ENCODE measurements around the gene GFPT2. TPM values are rescaled to one million over a fixed set of nuclear protein-coding genes. Genes with fewer than 3 reads are reported as not detected.

The GFPT2 gene
- total RNA-seq, 1 donor from 2014 or later: 8.4 TPM

DNA sequence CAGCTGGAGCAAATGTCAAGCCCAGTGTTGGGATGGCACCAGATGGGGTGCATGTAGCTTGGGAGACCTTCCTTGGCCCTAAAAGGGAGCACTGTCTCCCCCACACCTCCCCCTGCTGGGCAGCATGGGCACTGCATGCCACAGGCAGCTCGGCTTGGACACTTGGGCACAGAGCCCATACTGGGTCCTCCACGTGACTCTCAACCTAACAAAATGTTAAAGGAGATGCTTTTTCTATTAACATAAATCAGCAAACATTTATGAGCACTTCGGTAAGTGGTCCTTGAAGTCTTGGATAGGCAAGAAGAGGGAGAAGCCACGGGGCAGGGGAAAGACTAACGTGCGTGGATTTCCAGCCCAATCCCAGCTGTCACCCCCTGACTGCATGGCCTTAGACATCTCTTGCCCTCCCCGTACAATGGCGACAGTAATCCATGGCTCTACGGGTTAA is 37.3 kb downstream of the GFPT2 start:
- H3K27me3 ChIP-seq (ENCODE audit: low read depth): peaks cover 9% of the 10 kb centered on the region
- DNase-seq: peak; percentile 63
- H3K4me1 ChIP-seq: no peaks in the 10 kb centered on the region
- H3K9me3 ChIP-seq (replicated peaks): no peaks in the 10 kb centered on the region
- TF ChIP-seq, protein P1, sequence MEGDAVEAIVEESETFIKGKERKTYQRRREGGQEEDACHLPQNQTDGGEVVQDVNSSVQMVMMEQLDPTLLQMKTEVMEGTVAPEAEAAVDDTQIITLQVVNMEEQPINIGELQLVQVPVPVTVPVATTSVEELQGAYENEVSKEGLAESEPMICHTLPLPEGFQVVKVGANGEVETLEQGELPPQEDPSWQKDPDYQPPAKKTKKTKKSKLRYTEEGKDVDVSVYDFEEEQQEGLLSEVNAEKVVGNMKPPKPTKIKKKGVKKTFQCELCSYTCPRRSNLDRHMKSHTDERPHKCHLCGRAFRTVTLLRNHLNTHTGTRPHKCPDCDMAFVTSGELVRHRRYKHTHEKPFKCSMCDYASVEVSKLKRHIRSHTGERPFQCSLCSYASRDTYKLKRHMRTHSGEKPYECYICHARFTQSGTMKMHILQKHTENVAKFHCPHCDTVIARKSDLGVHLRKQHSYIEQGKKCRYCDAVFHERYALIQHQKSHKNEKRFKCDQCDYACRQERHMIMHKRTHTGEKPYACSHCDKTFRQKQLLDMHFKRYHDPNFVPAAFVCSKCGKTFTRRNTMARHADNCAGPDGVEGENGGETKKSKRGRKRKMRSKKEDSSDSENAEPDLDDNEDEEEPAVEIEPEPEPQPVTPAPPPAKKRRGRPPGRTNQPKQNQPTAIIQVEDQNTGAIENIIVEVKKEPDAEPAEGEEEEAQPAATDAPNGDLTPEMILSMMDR (IDR thresholded peaks at IDR 0.05; ENCODE audit: borderline replicate concordance): peak; percentile 87
- H3K36me3 ChIP-seq: peaks cover 11% of the 10 kb centered on the region
- no peak overlapping the region for H3K4me3 ChIP-seq
- intact Hi-C loops (cut with micrococcal nuclease): no loop called here
- H3K27ac ChIP-seq (replicated peaks): no peak overlapping the region

DNA sequence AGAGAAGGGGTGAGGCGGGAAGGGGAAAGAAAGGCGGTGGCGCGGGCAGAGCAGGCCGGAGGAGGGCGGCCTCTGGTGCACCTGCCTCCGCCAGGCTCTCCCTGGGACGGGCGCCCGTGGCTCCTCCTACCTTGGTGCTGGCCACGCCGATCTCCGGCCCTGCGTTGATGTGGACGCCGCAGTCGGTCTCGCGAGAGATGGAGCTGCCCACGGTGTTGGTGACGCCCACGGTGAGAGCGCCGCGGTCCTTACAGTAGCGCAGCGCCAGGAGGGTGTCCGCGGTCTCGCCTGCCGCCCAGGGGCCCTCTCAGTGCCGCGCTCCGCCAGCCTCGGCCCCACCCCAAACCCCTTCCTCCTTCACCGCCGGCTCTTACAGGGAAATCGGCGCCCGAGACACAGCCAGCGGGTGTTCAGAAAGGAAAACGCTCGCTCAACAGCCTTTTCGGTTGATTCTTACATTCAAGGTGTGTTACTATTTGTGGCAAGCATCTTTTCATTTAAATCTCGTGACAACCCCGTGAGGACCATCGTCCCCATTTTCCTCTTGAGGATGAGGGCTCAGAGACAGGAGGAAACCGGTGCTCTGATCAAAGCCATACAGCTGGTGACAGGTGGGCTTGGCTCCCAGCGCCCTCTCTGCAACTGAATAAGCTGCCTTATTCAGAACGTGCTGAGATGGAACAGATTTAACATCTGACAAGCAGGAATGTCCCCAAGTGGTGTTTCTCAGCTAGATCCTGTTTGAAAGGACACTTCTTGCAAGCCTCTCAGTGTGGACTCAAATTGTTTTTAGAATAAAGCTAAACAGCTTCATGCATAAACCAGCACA is 39.2 kb downstream of the GFPT2 start:
- DNase-seq: peak; percentile 43
- no peak overlapping the region for H3K4me3 ChIP-seq
- no peak overlapping the region for H3K27ac ChIP-seq (replicated peaks)
- TF ChIP-seq, protein P1 (IDR thresholded peaks at IDR 0.05; ENCODE audit: borderline replicate concordance): no peak
- H3K9me3 ChIP-seq (replicated peaks): no peaks in the 10 kb centered on the region
- H3K27me3 ChIP-seq (ENCODE audit: low read depth): peaks cover 9% of the 10 kb centered on the region
- intact Hi-C loops (cut with micrococcal nuclease): no loop called here
- peaks cover 8% of the 10 kb centered on the region for H3K36me3 ChIP-seq
- no peaks in the 10 kb centered on the region for H3K4me1 ChIP-seq

DNA sequence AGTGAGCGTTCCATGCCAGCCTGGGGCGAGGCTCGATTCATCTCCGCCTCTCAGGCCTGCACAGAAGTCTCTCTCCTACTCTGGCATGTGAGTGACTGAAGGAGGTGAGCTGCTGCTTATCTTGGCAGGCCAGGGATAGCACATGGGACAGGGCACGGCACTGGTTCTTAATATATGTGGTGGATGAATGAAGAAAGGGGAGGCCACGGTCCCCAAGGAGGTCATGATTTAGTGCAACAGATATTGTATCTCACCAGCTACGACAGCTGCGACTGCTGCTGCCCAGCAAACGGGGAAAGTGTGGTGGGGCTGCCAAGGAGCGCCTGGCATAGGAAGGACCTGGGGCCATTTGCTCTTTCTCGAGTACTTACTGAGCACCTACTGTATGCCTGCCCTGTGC is 41.9 kb downstream of the GFPT2 start:
- TF ChIP-seq, protein P1 (IDR thresholded peaks at IDR 0.05; ENCODE audit: borderline replicate concordance): no peak
- Histone ChIP-seq H3K9me3 (replicated peaks) (no peaks in the 10 kb centered on the region), H3K36me3 (peaks cover 4% of the 10 kb centered on the region)

DNA sequence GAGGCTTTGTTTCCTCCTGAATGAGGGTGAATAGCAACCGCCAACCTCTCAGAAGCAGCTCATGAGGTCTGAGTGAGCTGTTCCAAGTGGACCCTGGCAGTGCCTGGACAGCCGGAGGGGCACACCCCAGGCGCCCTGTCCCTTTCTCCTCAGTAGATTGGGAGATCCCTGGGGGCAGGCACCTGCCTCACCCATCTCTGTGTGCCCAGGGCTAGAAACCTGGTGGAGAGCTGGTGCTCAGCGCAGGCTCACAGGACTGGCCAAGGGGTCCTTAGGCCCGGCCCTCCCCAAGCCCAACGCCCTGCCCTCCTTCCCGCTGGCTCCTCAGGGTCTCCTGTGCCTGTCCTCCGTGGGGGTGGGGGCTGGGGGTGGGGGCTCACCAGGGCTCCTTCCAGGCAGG is 46.3 kb downstream of the GFPT2 start:
- intact Hi-C loops (cut with micrococcal nuclease): no loop called here
- TF ChIP-seq, protein P1 (IDR thresholded peaks at IDR 0.05; ENCODE audit: borderline replicate concordance): no peak
- Histone ChIP-seq H3K36me3 (no peaks in the 10 kb centered on the region), H3K4me1 (no peaks in the 10 kb centered on the region), H3K27me3 (ENCODE audit: low read depth) (peaks cover 13% of the 10 kb centered on the region), H3K4me3 (no peak overlapping the region), H3K27ac (replicated peaks) (no peak overlapping the region), H3K9me3 (replicated peaks) (no peaks in the 10 kb centered on the region)
- no peak for DNase-seq

More for the DNA sequence above, 41.9 kb downstream of the GFPT2 start:
- Histone ChIP-seq H3K4me3 (no peak overlapping the region), H3K27me3 (ENCODE audit: low read depth) (no peaks in the 10 kb centered on the region), H3K4me1 (no peaks in the 10 kb centered on the region), H3K27ac (replicated peaks) (no peak overlapping the region)
- intact Hi-C loops (cut with micrococcal nuclease): no loop called here
- no peak for DNase-seq

DNA sequence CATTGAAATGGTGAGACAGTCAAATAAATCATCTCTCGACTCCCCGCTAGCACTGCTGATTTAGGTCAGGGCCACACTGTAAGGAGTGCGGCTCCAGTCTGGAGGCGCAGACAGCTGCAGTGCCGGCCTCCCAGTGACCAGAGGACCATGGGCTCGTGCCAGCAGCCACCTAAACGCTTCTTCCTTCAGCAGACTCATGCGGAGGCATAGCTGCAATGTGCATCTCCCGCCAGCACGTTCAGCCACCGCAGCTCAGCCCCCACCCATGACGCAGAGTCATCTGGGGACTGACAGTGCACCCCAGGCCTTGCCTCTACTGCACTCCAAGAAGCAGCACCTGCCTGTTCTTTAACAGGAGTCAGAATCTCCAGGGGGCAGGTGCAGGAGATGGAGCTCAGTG is 47.7 kb downstream of the GFPT2 start:
- intact Hi-C loops (cut with micrococcal nuclease): no loop called here
- no peak overlapping the region for H3K4me3 ChIP-seq
- H3K36me3 ChIP-seq: no peaks in the 10 kb centered on the region
- H3K9me3 ChIP-seq (replicated peaks): no peaks in the 10 kb centered on the region
- TF ChIP-seq, protein P1 (IDR thresholded peaks at IDR 0.05; ENCODE audit: borderline replicate concordance): no peak
- H3K27ac ChIP-seq (replicated peaks): no peak overlapping the region
- H3K27me3 ChIP-seq (ENCODE audit: low read depth): peaks cover 13% of the 10 kb centered on the region
- no peaks in the 10 kb centered on the region for H3K4me1 ChIP-seq
- DNase-seq: no peak
